ENCODE data around the gene CCNY.

The CCNY gene

DNA sequence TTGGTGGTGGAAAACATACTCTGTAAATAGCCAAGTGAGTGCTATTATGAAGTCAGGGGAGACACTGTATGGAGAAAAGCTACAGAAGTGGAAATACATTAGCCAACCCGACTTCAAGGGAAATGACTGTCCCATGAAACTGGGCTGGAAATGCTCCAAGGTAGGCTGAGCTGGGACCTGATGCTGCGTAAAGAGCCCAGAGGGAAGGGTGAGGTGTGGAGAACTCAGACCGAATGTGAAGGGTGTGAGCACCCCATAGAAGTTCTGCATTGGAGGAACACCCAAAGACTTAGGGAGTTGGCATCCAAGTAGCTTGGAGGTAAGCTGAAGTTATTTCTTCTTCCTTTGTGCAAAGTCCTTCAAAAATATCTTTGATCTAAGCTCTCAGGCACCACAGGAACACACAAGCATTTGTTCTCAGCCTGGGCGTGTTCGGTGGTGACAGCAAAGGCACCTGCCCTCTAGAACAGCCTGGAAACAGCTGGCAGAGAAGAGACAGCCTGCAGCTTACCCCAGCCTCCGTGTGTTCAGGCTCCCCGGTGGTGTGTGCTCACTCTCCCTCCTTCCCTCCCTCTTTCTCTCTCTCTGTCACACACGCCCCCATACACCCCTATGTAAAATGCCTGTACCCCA lies 249.7 kb downstream of the CCNY start:
- Histone ChIP-seq H3K36me3 (ENCODE audit: control insufficient read depth in 1 of 2, insufficient read depth in 2 of 2, low read length in 2 of 2) (no peaks in the 10 kb centered on the region), H3K4me3 (ENCODE audit: low read depth in 1 of 2, low read length in 2 of 2) (no peak overlapping the region), H3K4me1 (ENCODE audit: control insufficient read depth in 1 of 2, insufficient read depth in 2 of 2, low read length in 2 of 2) (no peaks in the 10 kb centered on the region), H3K27me3 (ENCODE audit: low read depth, low read length) (no peaks in the 10 kb centered on the region), H3K27ac (ENCODE audit: low read length) (no peak overlapping the region), H3K9me3 (ENCODE audit: control insufficient read depth in 1 of 2, low read length in 2 of 2) (no peaks in the 10 kb centered on the region)

DNA sequence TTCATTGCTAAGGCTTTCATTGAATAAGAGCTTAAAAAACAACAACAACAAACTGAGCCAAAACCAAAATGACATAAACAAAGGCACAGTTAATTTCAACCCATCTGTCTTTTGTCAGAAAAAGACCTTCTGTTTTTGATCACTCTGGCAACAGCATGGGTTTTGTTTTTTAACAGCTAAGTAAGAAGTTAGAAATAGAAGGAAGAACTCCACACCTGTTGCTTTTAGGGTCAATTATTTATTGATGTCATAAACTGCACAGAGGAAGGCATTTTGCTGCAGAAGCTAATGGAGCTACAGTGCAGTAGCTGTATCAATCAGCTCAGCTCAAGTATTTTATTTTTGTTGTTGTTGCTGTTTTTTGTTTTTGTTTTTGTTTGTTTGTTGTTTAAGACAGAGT lies 252.5 kb downstream of the CCNY start:
- Histone ChIP-seq H3K27me3 (ENCODE audit: low read depth, low read length) (no peaks in the 10 kb centered on the region), H3K4me1 (ENCODE audit: control insufficient read depth in 1 of 2, insufficient read depth in 2 of 2, low read length in 2 of 2) (no peaks in the 10 kb centered on the region), H3K9me3 (ENCODE audit: control insufficient read depth in 1 of 2, low read length in 2 of 2) (peaks cover 0 to 3% of the 10 kb centered on the region in 2 donors), H3K4me3 (ENCODE audit: low read depth in 1 of 2, low read length in 2 of 2) (no peak overlapping the region), H3K27ac (ENCODE audit: low read length) (no peak overlapping the region), H3K36me3 (ENCODE audit: control insufficient read depth in 1 of 2, insufficient read depth in 2 of 2, low read length in 2 of 2) (no peaks in the 10 kb centered on the region)

- Histone ChIP-seq H3K9me3 (ENCODE audit: control insufficient read depth in 1 of 2, low read length in 2 of 2) (peaks cover 0 to 3% of the 10 kb centered on the region in 2 donors), H3K27me3 (ENCODE audit: low read depth, low read length) (no peaks in the 10 kb centered on the region), H3K27ac (ENCODE audit: low read length) (no peak overlapping the region), H3K4me3 (ENCODE audit: low read depth in 1 of 2, low read length in 2 of 2) (no peak overlapping the region), H3K36me3 (ENCODE audit: control insufficient read depth in 1 of 2, insufficient read depth in 2 of 2, low read length in 2 of 2) (no peaks in the 10 kb centered on the region), H3K4me1 (ENCODE audit: control insufficient read depth in 1 of 2, insufficient read depth in 2 of 2, low read length in 2 of 2) (no peaks in the 10 kb centered on the region)
Observed at GRCh38 chr10:35592441-35592840, 256.1 kb downstream of the CCNY start.

- Histone ChIP-seq H3K36me3 (ENCODE audit: control insufficient read depth in 1 of 2, insufficient read depth in 2 of 2, low read length in 2 of 2) (no peaks in the 10 kb centered on the region), H3K9me3 (ENCODE audit: control insufficient read depth in 1 of 2, low read length in 2 of 2) (peaks cover 0 to 3% of the 10 kb centered on the region in 2 donors), H3K4me1 (ENCODE audit: control insufficient read depth in 1 of 2, insufficient read depth in 2 of 2, low read length in 2 of 2) (no peaks in the 10 kb centered on the region), H3K27ac (ENCODE audit: low read length) (no peak overlapping the region), H3K4me3 (ENCODE audit: low read depth in 1 of 2, low read length in 2 of 2) (no peak overlapping the region), H3K27me3 (ENCODE audit: low read depth, low read length) (no peaks in the 10 kb centered on the region)
Observed at GRCh38 chr10:35594115-35595079, 258.1 kb downstream of the CCNY start.

GRCh38 chr10:35595106-35595505 lies 258.8 kb downstream of the CCNY start:
- Histone ChIP-seq H3K9me3 (ENCODE audit: control insufficient read depth in 1 of 2, low read length in 2 of 2) (peaks cover 0 to 3% of the 10 kb centered on the region in 2 donors), H3K4me1 (ENCODE audit: control insufficient read depth in 1 of 2, insufficient read depth in 2 of 2, low read length in 2 of 2) (no peaks in the 10 kb centered on the region), H3K4me3 (ENCODE audit: low read depth in 1 of 2, low read length in 2 of 2) (no peak overlapping the region), H3K27me3 (ENCODE audit: low read depth, low read length) (no peaks in the 10 kb centered on the region), H3K36me3 (ENCODE audit: control insufficient read depth in 1 of 2, insufficient read depth in 2 of 2, low read length in 2 of 2) (no peaks in the 10 kb centered on the region), H3K27ac (ENCODE audit: low read length) (no peak overlapping the region)

- peaks cover 0 to 3% of the 10 kb centered on the region in 2 donors for H3K9me3 ChIP-seq (ENCODE audit: control insufficient read depth in 1 of 2, low read length in 2 of 2)
- H3K4me3 ChIP-seq (ENCODE audit: low read depth in 1 of 2, low read length in 2 of 2): no peak overlapping the region
- no peaks in the 10 kb centered on the region for H3K27me3 ChIP-seq (ENCODE audit: low read depth, low read length)
- H3K36me3 ChIP-seq (ENCODE audit: control insufficient read depth in 1 of 2, insufficient read depth in 2 of 2, low read length in 2 of 2): no peaks in the 10 kb centered on the region
- H3K27ac ChIP-seq (ENCODE audit: low read length): no peak overlapping the region
- H3K4me1 ChIP-seq (ENCODE audit: control insufficient read depth in 1 of 2, insufficient read depth in 2 of 2, low read length in 2 of 2): no peaks in the 10 kb centered on the region
Observed at GRCh38 chr10:35598379-35598778, 262.1 kb downstream of the CCNY start.

- no peak overlapping the region for H3K4me3 ChIP-seq (ENCODE audit: low read depth in 1 of 2, low read length in 2 of 2)
Observed at GRCh38 chr10:35600193-35600592, 263.9 kb downstream of the CCNY start.

GRCh38 chr10:35605191-35605590 lies 268.9 kb downstream of the CCNY start, which contains the start of gene GJD4:
Gene GJD4 (plus strand): TSS chr10:35605341. CDS start chr10:35605568, 227 bp downstream.
- H3K4me1 ChIP-seq (ENCODE audit: control insufficient read depth in 1 of 2, insufficient read depth in 2 of 2, low read length in 2 of 2): peaks cover 0 to 8% of the 10 kb centered on the region in 2 donors
- H3K27ac ChIP-seq (ENCODE audit: low read length): no peak within 1 kb of the TSS
- no peak within 1 kb of the TSS for H3K4me3 ChIP-seq (ENCODE audit: low read depth in 1 of 2, low read length in 2 of 2)
- no peaks in the 10 kb centered on the region for H3K36me3 ChIP-seq (ENCODE audit: control insufficient read depth in 1 of 2, insufficient read depth in 2 of 2, low read length in 2 of 2)
- peaks cover 0 to 3% of the 10 kb centered on the region in 2 donors for H3K9me3 ChIP-seq (ENCODE audit: control insufficient read depth in 1 of 2, low read length in 2 of 2)
- H3K27me3 ChIP-seq (ENCODE audit: low read depth, low read length): peaks cover 15% of the 10 kb centered on the region

More at GRCh38 chr10:35600193-35600592, 263.9 kb downstream of the CCNY start:
- peaks cover 0 to 3% of the 10 kb centered on the region in 2 donors for H3K9me3 ChIP-seq (ENCODE audit: control insufficient read depth in 1 of 2, low read length in 2 of 2)
- no peak overlapping the region for H3K27ac ChIP-seq (ENCODE audit: low read length)
- no peaks in the 10 kb centered on the region for H3K36me3 ChIP-seq (ENCODE audit: control insufficient read depth in 1 of 2, insufficient read depth in 2 of 2, low read length in 2 of 2)
- no peaks in the 10 kb centered on the region for H3K27me3 ChIP-seq (ENCODE audit: low read depth, low read length)
- H3K4me1 ChIP-seq (ENCODE audit: control insufficient read depth in 1 of 2, insufficient read depth in 2 of 2, low read length in 2 of 2): no peaks in the 10 kb centered on the region

DNA sequence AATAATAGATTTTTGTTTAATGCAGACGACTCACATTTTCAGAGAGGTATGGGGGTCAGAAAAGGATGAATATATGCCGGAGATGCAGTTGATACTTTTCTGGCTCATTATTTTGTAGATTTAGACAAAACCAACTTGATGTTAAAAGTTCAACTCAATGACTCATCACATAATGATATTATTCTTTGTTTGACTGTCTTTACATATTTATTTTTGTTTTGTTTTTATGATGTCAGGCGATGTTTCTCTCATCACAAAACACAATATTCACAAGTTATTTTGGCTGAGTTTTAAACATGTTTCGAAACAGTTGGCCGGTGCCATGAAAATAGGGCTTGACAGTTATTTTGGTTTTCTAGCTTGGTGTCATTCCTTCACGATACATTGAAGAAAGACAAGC lies 270.1 kb downstream of the CCNY start:
- H3K36me3 ChIP-seq (ENCODE audit: control insufficient read depth in 1 of 2, insufficient read depth in 2 of 2, low read length in 2 of 2): no peaks in the 10 kb centered on the region
- no peaks in the 10 kb centered on the region for H3K9me3 ChIP-seq (ENCODE audit: control insufficient read depth in 1 of 2, low read length in 2 of 2)
- peaks cover 15% of the 10 kb centered on the region for H3K27me3 ChIP-seq (ENCODE audit: low read depth, low read length)
- H3K27ac ChIP-seq (ENCODE audit: low read length): no peak overlapping the region
- no peak overlapping the region for H3K4me3 ChIP-seq (ENCODE audit: low read depth in 1 of 2, low read length in 2 of 2)
- H3K4me1 ChIP-seq (ENCODE audit: control insufficient read depth in 1 of 2, insufficient read depth in 2 of 2, low read length in 2 of 2): peaks cover 0 to 8% of the 10 kb centered on the region in 2 donors

DNA sequence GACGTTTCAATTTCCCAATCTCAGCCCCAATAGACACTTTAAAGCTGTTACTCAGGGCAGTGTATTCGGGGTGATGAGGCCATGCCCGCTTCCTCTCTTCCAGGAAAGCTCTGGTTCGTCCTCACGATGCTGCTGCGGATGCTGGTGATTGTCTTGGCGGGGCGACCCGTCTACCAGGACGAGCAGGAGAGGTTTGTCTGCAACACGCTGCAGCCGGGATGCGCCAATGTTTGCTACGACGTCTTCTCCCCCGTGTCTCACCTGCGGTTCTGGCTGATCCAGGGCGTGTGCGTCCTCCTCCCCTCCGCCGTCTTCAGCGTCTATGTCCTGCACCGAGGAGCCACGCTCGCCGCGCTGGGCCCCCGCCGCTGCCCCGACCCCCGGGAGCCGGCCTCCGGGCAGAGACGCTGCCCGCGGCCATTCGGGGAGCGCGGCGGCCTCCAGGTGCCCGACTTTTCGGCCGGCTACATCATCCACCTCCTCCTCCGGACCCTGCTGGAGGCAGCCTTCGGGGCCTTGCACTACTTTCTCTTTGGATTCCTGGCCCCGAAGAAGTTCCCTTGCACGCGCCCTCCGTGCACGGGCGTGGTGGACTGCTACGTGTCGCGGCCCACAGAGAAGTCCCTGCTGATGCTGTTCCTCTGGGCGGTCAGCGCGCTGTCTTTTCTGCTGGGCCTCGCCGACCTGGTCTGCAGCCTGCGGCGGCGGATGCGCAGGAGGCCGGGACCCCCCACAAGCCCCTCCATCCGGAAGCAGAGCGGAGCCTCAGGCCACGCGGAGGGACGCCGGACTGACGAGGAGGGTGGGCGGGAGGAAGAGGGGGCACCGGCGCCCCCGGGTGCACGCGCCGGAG lies 271.4 kb downstream of the CCNY start:
- peaks cover 0 to 8% of the 10 kb centered on the region in 2 donors for H3K4me1 ChIP-seq (ENCODE audit: control insufficient read depth in 1 of 2, insufficient read depth in 2 of 2, low read length in 2 of 2)
- H3K4me3 ChIP-seq (ENCODE audit: low read depth in 1 of 2, low read length in 2 of 2): peak overlapping the region; percentile 33 to 62
- no peaks in the 10 kb centered on the region for H3K9me3 ChIP-seq (ENCODE audit: control insufficient read depth in 1 of 2, low read length in 2 of 2)
- H3K36me3 ChIP-seq (ENCODE audit: control insufficient read depth in 1 of 2, insufficient read depth in 2 of 2, low read length in 2 of 2): no peaks in the 10 kb centered on the region
- peaks cover 15% of the 10 kb centered on the region for H3K27me3 ChIP-seq (ENCODE audit: low read depth, low read length)
- H3K27ac ChIP-seq (ENCODE audit: low read length): no peak overlapping the region

GRCh38 chr10:35608328-35608672 lies 272.0 kb downstream of the CCNY start:
- H3K36me3 ChIP-seq (ENCODE audit: control insufficient read depth in 1 of 2, insufficient read depth in 2 of 2, low read length in 2 of 2): no peaks in the 10 kb centered on the region
- peaks cover 0 to 8% of the 10 kb centered on the region in 2 donors for H3K4me1 ChIP-seq (ENCODE audit: control insufficient read depth in 1 of 2, insufficient read depth in 2 of 2, low read length in 2 of 2)
- no peaks in the 10 kb centered on the region for H3K9me3 ChIP-seq (ENCODE audit: control insufficient read depth in 1 of 2, low read length in 2 of 2)
- H3K27ac ChIP-seq (ENCODE audit: low read length): no peak overlapping the region
- H3K4me3 ChIP-seq (ENCODE audit: low read depth in 1 of 2, low read length in 2 of 2): peak overlapping the region in 1 of 2 donors; percentile 62
- H3K27me3 ChIP-seq (ENCODE audit: low read depth, low read length): peaks cover 15% of the 10 kb centered on the region
